ENCODE measurements around the gene TNIK. TPM values are rescaled to one million over a fixed set of nuclear protein-coding genes. Genes with fewer than 3 reads are reported as not detected.

Gene TNIK
- total and polyA plus RNA-seq, 10 of the 15 experiments (the other 5 are each of a cell fraction or from before 2014, with no cell fraction given) = 13.9 to 74.3 (median 48.2) TPM

DNA sequence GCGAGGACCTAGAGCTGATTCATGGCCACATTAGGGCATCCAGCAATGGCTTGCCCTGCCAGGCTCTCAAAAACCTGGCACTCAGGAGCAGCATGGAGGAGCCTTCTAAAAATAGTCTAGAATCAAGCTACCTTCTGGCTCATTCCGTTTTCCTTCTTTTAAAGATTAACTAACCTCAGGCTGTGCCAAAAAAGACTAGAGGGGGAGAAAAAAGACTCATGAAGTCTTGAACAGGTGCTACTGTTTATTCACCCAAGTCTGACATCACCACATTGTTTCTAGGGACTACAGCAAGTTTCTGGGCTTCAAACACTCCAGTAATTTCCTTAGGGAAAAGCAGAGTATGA is 125.8 kb downstream of the TNIK start (continued):
- TF ChIP-seq, protein P1, sequence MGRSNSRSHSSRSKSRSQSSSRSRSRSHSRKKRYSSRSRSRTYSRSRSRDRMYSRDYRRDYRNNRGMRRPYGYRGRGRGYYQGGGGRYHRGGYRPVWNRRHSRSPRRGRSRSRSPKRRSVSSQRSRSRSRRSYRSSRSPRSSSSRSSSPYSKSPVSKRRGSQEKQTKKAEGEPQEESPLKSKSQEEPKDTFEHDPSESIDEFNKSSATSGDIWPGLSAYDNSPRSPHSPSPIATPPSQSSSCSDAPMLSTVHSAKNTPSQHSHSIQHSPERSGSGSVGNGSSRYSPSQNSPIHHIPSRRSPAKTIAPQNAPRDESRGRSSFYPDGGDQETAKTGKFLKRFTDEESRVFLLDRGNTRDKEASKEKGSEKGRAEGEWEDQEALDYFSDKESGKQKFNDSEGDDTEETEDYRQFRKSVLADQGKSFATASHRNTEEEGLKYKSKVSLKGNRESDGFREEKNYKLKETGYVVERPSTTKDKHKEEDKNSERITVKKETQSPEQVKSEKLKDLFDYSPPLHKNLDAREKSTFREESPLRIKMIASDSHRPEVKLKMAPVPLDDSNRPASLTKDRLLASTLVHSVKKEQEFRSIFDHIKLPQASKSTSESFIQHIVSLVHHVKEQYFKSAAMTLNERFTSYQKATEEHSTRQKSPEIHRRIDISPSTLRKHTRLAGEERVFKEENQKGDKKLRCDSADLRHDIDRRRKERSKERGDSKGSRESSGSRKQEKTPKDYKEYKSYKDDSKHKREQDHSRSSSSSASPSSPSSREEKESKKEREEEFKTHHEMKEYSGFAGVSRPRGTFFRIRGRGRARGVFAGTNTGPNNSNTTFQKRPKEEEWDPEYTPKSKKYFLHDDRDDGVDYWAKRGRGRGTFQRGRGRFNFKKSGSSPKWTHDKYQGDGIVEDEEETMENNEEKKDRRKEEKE (IDR thresholded peaks at IDR 0.05) = no peak

DNA sequence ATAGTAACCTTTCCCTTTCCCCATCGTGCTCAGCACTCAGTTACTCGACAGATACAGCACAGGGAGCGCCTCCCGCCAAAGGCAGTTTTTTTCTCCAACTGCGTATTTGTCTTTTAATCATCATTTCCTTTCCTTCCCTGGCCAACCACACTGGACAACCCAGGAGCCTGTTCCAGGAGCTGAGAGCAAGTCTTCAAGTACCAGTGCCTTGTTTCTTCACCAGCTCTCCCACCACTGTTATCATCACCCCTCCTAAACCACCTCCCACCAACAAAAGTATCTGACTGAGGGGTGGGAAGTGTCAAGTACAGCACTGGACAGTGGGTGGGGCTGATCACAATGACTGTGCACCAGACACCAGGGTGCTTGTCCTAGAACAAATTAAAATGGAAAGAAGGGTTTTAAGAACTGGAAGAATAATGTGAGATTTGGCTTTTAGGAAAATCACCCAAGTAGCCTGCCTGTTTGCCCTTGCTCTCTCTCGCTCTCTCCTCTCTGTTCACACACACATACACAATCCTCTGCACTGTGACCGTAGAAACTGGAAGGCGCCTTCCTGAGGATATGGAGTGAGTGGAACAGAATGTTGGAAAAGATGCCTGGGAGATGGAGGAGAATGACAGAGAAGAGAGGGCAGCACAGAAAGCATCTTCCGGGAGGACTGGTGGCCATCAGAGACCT is 126.3 kb downstream of the TNIK start:
- Histone ChIP-seq H3K4me1 (ENCODE audit: control insufficient read depth, insufficient read depth, low read length) (peaks cover 30% of the 10 kb centered on the region), H3K4me2 (ENCODE audit: control insufficient read depth, insufficient read depth) (no peak overlapping the region), H3K27me3 (replicated peaks in 1 of 2; ENCODE audit: control insufficient read depth in 2 of 2, insufficient read depth in 2 of 2, low read length in 1 of 2) (no peaks in the 10 kb centered on the region), H3K79me2 (ENCODE audit: control insufficient read depth, insufficient read depth, low read length) (peaks cover 88% of the 10 kb centered on the region), H4K20me1 (ENCODE audit: control insufficient read depth, insufficient read depth) (no peaks in the 10 kb centered on the region), H3K36me3 (ENCODE audit: control insufficient read depth in 2 of 2, insufficient read depth in 2 of 2, low read length in 1 of 2) (no peaks in the 10 kb centered on the region), H3K27ac (ENCODE audit: control insufficient read depth, insufficient read depth) (peak overlapping the region; percentile 6), H3K9me3 (replicated peaks; ENCODE audit: control insufficient read depth, insufficient read depth, low read length) (no peaks in the 10 kb centered on the region; the same call in 1 of the 3 replicates), H3K4me3 (no peak overlapping the region), H3K9ac (ENCODE audit: control insufficient read depth, insufficient read depth, low read length) (no peak overlapping the region), H2AFZ (ENCODE audit: control insufficient read depth, low read depth, low read length) (no peak overlapping the region)
- DNase-seq (ENCODE audit: low read depth, low spot score) = no peak
- in situ Hi-C loops (cut with MboI) = no loop called here
- peak; percentile 54 for ATAC-seq
- WGBS (ENCODE audit: insufficient coverage, insufficient replicate concordance, low lambda C conversion rate, missing lambda C conversion rate) = 93% methylated on average over 9 of the region's 9 CpGs
- ChIA-PET CTCF (interaction anchor here (1.3 kb wide), 1 partner anchor 93 kb away, joined by 3 read pairs; no protein-coding TSS in a partner anchor), SMC1A (ENCODE audit: uncharacterized antibody, unreplicated experiment) (interaction anchor here (0.6 to 3.5 kb wide), 9 partner anchors 8 to 106 kb away, joined by 3 to 26 read pairs (median 4); no protein-coding TSS in a partner anchor), RAD21 (ENCODE audit: unreplicated experiment) (interaction anchor here (0.8 to 2.2 kb wide), 2 partner anchors 13 to 39 kb away, joined by 3 to 9 read pairs; no protein-coding TSS in a partner anchor), POLR2A (interaction anchor here (0.7 to 2.0 kb wide), 5 partner anchors 8 to 118 kb away, joined by 3 to 5 read pairs (median 4); no protein-coding TSS in a partner anchor)
- intact Hi-C loops (cut with micrococcal nuclease; ENCODE audit: unreplicated experiment) = no loop called here
- TF ChIP-seq, protein P2, sequence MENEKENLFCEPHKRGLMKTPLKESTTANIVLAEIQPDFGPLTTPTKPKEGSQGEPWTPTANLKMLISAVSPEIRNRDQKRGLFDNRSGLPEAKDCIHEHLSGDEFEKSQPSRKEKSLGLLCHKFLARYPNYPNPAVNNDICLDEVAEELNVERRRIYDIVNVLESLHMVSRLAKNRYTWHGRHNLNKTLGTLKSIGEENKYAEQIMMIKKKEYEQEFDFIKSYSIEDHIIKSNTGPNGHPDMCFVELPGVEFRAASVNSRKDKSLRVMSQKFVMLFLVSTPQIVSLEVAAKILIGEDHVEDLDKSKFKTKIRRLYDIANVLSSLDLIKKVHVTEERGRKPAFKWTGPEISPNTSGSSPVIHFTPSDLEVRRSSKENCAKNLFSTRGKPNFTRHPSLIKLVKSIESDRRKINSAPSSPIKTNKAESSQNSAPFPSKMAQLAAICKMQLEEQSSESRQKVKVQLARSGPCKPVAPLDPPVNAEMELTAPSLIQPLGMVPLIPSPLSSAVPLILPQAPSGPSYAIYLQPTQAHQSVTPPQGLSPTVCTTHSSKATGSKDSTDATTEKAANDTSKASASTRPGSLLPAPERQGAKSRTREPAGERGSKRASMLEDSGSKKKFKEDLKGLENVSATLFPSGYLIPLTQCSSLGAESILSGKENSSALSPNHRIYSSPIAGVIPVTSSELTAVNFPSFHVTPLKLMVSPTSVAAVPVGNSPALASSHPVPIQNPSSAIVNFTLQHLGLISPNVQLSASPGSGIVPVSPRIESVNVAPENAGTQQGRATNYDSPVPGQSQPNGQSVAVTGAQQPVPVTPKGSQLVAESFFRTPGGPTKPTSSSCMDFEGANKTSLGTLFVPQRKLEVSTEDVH (IDR thresholded peaks at IDR 0.05; ENCODE audit: low read depth, partially characterized antibody) = no peak
- TF ChIP-seq POLR2AphosphoS2 (IDR thresholded peaks at IDR 0.05; ENCODE audit: low read depth, low read length) = no peak
- TF ChIP-seq, protein P3, sequence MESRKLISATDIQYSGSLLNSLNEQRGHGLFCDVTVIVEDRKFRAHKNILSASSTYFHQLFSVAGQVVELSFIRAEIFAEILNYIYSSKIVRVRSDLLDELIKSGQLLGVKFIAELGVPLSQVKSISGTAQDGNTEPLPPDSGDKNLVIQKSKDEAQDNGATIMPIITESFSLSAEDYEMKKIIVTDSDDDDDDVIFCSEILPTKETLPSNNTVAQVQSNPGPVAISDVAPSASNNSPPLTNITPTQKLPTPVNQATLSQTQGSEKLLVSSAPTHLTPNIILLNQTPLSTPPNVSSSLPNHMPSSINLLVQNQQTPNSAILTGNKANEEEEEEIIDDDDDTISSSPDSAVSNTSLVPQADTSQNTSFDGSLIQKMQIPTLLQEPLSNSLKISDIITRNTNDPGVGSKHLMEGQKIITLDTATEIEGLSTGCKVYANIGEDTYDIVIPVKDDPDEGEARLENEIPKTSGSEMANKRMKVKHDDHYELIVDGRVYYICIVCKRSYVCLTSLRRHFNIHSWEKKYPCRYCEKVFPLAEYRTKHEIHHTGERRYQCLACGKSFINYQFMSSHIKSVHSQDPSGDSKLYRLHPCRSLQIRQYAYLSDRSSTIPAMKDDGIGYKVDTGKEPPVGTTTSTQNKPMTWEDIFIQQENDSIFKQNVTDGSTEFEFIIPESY (IDR thresholded peaks at IDR 0.05) = 0 out of 2 replicates have a peak, but pooled peaks have one; percentile 23
- no TSS peak for BruUV-seq (replicated peaks)
- no peak for FAIRE-seq

Data from GM12878 (cell line).